Measurements from ENCODE around the gene LBP. TPM values are rescaled to one million over a fixed set of nuclear protein-coding genes. Genes with fewer than 3 reads are reported as not detected.

Gene LBP
- polyA plus RNA-seq, 1 of the 3 experiments (the other 2 are of a cell fraction): 0.03 TPM

GRCh38 chr20:38311091-38311490, 35.2 kb upstream of the LBP start:
- no peak overlapping the region for H3K4me3 ChIP-seq (ENCODE audit: low read depth in 2 of 2, low read length in 1 of 2)
- WGBS (ENCODE audit: low lambda C conversion rate): 73% methylated on average over 3 of the region's 3 CpGs
- H3K4me2 ChIP-seq: no peak overlapping the region
- H3K9me3 ChIP-seq: no peaks in the 10 kb centered on the region
- H3F3A ChIP-seq (replicated peaks; ENCODE audit: insufficient read depth): no peaks in the 10 kb centered on the region
- no peaks in the 10 kb centered on the region for H3K27me3 ChIP-seq (ENCODE audit: insufficient read depth)
- H2AFZ ChIP-seq (ENCODE audit: low read depth): no peak overlapping the region
- POLR2A ChIA-PET: no interaction called here
- H3K36me3 ChIP-seq (replicated peaks in 1 of 2; ENCODE audit: control insufficient read depth in 1 of 2, insufficient read depth in 2 of 2, low read length in 1 of 2): no peaks in the 10 kb centered on the region
- no peak overlapping the region for H3K27ac ChIP-seq (ENCODE audit: low read depth in 2 of 2, low read length in 1 of 2)
- H3K4me1 ChIP-seq (ENCODE audit: control insufficient read depth in 1 of 2, insufficient read depth in 2 of 2, low read depth in 1 of 2, low read length in 1 of 2): no peaks in the 10 kb centered on the region
- DNase-seq: no peak
- no peaks in the 10 kb centered on the region for H4K20me1 ChIP-seq (ENCODE audit: insufficient read depth)
- no peak overlapping the region for H3K9ac ChIP-seq
- no peak for TF ChIP-seq TCF12 (IDR thresholded peaks at IDR 0.05)
- no peak for TF ChIP-seq JUND (IDR thresholded peaks at IDR 0.05)
- TF ChIP-seq ELF1 (IDR thresholded peaks at IDR 0.05): no peak
- TF ChIP-seq YY1 (IDR thresholded peaks at IDR 0.05; ENCODE audit: low read depth): no peak
- TF ChIP-seq SIN3A (IDR thresholded peaks at IDR 0.05; ENCODE audit: borderline replicate concordance, low read depth, low read length): no peak
- TF ChIP-seq NFIC (IDR thresholded peaks at IDR 0.05; ENCODE audit: borderline replicate concordance): no peak
- TF ChIP-seq POLR2AphosphoS5 (IDR thresholded peaks at IDR 0.05; ENCODE audit: low read depth, low read length): no peak
- TF ChIP-seq REST (IDR thresholded peaks at IDR 0.05; ENCODE audit: low read depth, low read length): no peak
- TF ChIP-seq CTCF (IDR thresholded peaks at IDR 0.05): no peak
- TF ChIP-seq TAF1 (IDR thresholded peaks at IDR 0.05; ENCODE audit: borderline replicate concordance, low read depth, low read length): no peak
- TF ChIP-seq MEF2A (IDR thresholded peaks at IDR 0.05; ENCODE audit: borderline replicate concordance, low read depth): no peak
- TF ChIP-seq USF2 (IDR thresholded peaks at IDR 0.05; ENCODE audit: borderline replicate concordance, low read depth, low read length): no peak
- TF ChIP-seq FOSL2 (IDR thresholded peaks at IDR 0.05; ENCODE audit: borderline replicate concordance, low read depth): no peak
- CTCF ChIA-PET: interaction anchor here (1.0 to 2.0 kb wide), 2 partner anchors 11 to 253 kb away, joined by 4 to 5 read pairs; no protein-coding TSS in a partner anchor
- H3K9me2 ChIP-seq: no peaks in the 10 kb centered on the region
- H3K79me2 ChIP-seq (ENCODE audit: insufficient read depth): no peaks in the 10 kb centered on the region
